K562 (cell line): ENCODE results near the gene STARD8. TPM values are rescaled to one million over a fixed set of nuclear protein-coding genes. Genes with fewer than 3 reads are reported as not detected.

Source experiments
- ATAC-seq: fragments of 200-7000 bp; cut with Tn5 transposase; 3 replicates; pipeline ENCODE4 v1.9.1; 2020; ENCODE audit warnings: moderate library complexity
- BruUV-seq: library from RNA; stranded (reverse); fragments of 400-500 nt; replicated peaks from 2 replicates; lab custom pipeline; 2021; lab: Mats Ljungman, UMichigan
- CTCF ChIA-PET: fragments of 300-600 bp; formaldehyde crosslinking; extraction: SDS; loops from one replicate; lab custom pipeline; 2021; ENCODE audit warnings: low intra/inter-chr PET ratio; lab: Yijun Ruan, JAX
- POLR2A ChIA-PET: fragments of 300-600, 350-650 bp; sonication (Branson Sonifier 250); formaldehyde crosslinking; extraction: SDS; loops from one replicate; lab custom pipeline; 2021; ENCODE audit warnings: antibody characterized with exemption, inconsistent platforms; lab: Yijun Ruan, JAX
- DNase-seq, 4 experiments: peaks; one replicate each; pipeline versions ENCODE4 v3.0.0 to v3.0.0-alpha.2; 2011 to 2018; ENCODE audit warnings: low spot score in 3 of 4, mixed read lengths in 3 of 4; ENCODE audit errors: extremely low read depth in 1 of 4
- FAIRE-seq: peaks from 2 replicates; lab custom pipeline; 2011; peaks lifted over from hg19 to GRCh38; lab: Jason Lieb, UNC
- H2AFZ ChIP-seq: 2 replicates; pipeline ENCODE4 v1.6.0; 2011; ENCODE audit warnings: low read depth, low read length, control low read depth, inconsistent platforms
- H3K27ac ChIP-seq: fragments of 200-600 bp; 3 replicates; pipeline ENCODE4 v1.8.0; 2011; ENCODE audit warnings: low read depth, mild to moderate bottlenecking, control low read depth, inconsistent platforms, low read length, moderate library complexity, mixed read lengths; ENCODE audit errors: extremely low read depth
- H3K27me3 ChIP-seq, 2 experiments: fragments of 300-600 bp in 1 of 2; 2 replicates in 1 of 2; 3 replicates in 1 of 2; pipeline versions ENCODE4 v1.6.0 to v1.8.0; 2011; ENCODE audit warnings: inconsistent platforms in 2 of 2, low read length in 2 of 2, mild to moderate bottlenecking in 1 of 2, mixed read lengths in 1 of 2, moderate library complexity in 1 of 2; ENCODE audit not compliant: control insufficient read depth in 2 of 2, insufficient read depth in 2 of 2
- H3K36me3 ChIP-seq: fragments of 300-600 bp; 3 replicates; pipeline ENCODE4 v1.8.0; 2011; ENCODE audit warnings: mild to moderate bottlenecking, low read length, inconsistent platforms; ENCODE audit not compliant: control insufficient read depth, insufficient read depth
- H3K4me1 ChIP-seq, 2 experiments: fragments of 200-600 bp in 1 of 2; replicated peaks in 1 of 2; 2 replicates in 1 of 2; 3 replicates in 1 of 2; pipeline versions ENCODE4 v1.5.1 to v1.8.0; 2011; ENCODE audit warnings: inconsistent platforms in 2 of 2, low read length in 2 of 2, mild to moderate bottlenecking in 1 of 2, mixed read lengths in 1 of 2, moderate library complexity in 1 of 2; ENCODE audit not compliant: control insufficient read depth in 2 of 2, insufficient read depth in 2 of 2
- H3K4me2 ChIP-seq: 2 replicates; pipeline ENCODE4 v1.6.1; 2011; ENCODE audit warnings: low read length, control low read depth, inconsistent platforms, mixed read lengths; ENCODE audit not compliant: insufficient read depth
- H3K4me3 ChIP-seq: fragments of 200-600 bp; sonication (generic), shearing (Covaris generic); 2 replicates; pipeline ENCODE4 v1.5.1; 2016; ENCODE audit warnings: control low read depth, inconsistent platforms
- H3K79me2 ChIP-seq: fragments of 200-600 bp; 3 replicates; pipeline ENCODE4 v1.8.0; 2011; ENCODE audit warnings: low read length, inconsistent platforms; ENCODE audit not compliant: control insufficient read depth, insufficient read depth
- H3K9ac ChIP-seq, 2 experiments: 2 replicates each; pipeline versions ENCODE4 v1.6.0 to v1.6.1; 2011; ENCODE audit warnings: low read depth in 2 of 2, low read length in 2 of 2, control low read depth in 1 of 2, inconsistent platforms in 1 of 2, mild to moderate bottlenecking in 1 of 2, mixed read lengths in 1 of 2; ENCODE audit not compliant: insufficient read depth in 1 of 2
- H3K9me1 ChIP-seq: one replicate; pipeline ENCODE4 v1.6.0; 2011; ENCODE audit warnings: inconsistent platforms, mild to moderate bottlenecking, low read length, moderate library complexity; ENCODE audit not compliant: control insufficient read depth, insufficient read depth
- H3K9me3 ChIP-seq: replicated peaks from 2 replicates; pipeline ENCODE4 v1.5.1; 2011; ENCODE audit warnings: low read depth, low read length, inconsistent platforms; ENCODE audit not compliant: control insufficient read depth, insufficient read depth
- H4K20me1 ChIP-seq: replicated peaks from 2 replicates; pipeline ENCODE4 v1.6.1; 2011; ENCODE audit warnings: low read length, inconsistent platforms, mixed read lengths; ENCODE audit not compliant: control insufficient read depth, insufficient read depth
- CHD2 ChIP-seq: IDR thresholded peaks from 2 replicates; pipeline ENCODE4 v1.6.1; 2011; ENCODE audit warnings: low read depth, low read length
- KDM2B ChIP-seq: fragments of 250-450 bp; sonication (Bioruptor Pico); IDR thresholded peaks from 2 replicates; pipeline ENCODE4 v1.8.0; 2021; ENCODE audit warnings: mild to moderate bottlenecking, moderate library complexity
- NR2C1 ChIP-seq, 2 experiments: fragments of 450-650 bp; IDR thresholded peaks; 2 replicates each; pipeline ENCODE4 v1.6.1; 2017; ENCODE audit warnings: mild to moderate bottlenecking in 2 of 2, antibody characterized with exemption in 1 of 2, inconsistent platforms in 1 of 2, missing compliant biosample characterization in 1 of 2, missing genetic modification characterization in 1 of 2
- NR4A1 ChIP-seq, 2 experiments: fragments of 250-450 bp in 1 of 2; fragments of 450-650 bp in 1 of 2; sonication (Bioruptor Pico) in 1 of 2; IDR thresholded peaks; 2 replicates each; pipeline versions ENCODE4 v1.4.0 to v1.6.1; 2016 to 2020; ENCODE audit warnings: mild to moderate bottlenecking in 2 of 2, missing compliant biosample characterization in 1 of 2, missing genetic modification characterization in 1 of 2, moderate library complexity in 1 of 2
- SUPT5H ChIP-seq: fragments of 450-650 bp; IDR thresholded peaks from 2 replicates; pipeline ENCODE4 v1.6.1; 2016
- ZNF76 ChIP-seq: fragments of 250-450 bp; sonication (Bioruptor Pico); IDR thresholded peaks from 2 replicates; pipeline ENCODE4 v1.4.0; 2020; ENCODE audit warnings: mild to moderate bottlenecking, moderate library complexity, borderline replicate concordance
- WGBS: fragments of 100-300 bp; shearing (Covaris generic); methylation state at CpG from one replicate; pipeline ENCODE4 v1.1.6; 2016; ENCODE audit warnings: low coverage, mixed read lengths; ENCODE audit not compliant: insufficient coverage; ENCODE audit errors: missing lambda C conversion rate; 5-methylcytosine and 5-hydroxymethylcytosine counted together
- in situ Hi-C: fragments of 300-500 bp; cut with MboI; formaldehyde crosslinking; loops from 4 replicates; pipeline ENCODE4 v1.15.0; 2018; ENCODE audit warnings: inconsistent platforms, mixed read lengths
- intact Hi-C: fragments of 100-400 bp; cut with micrococcal nuclease; formaldehyde crosslinking; loops from 2 replicates; pipeline ENCODE4 v1.14.2; 2022
- polyA plus RNA-seq, 8 experiments: library from polyadenylated mRNA; depleted of rRNA in 4 of 8; stranded (reverse) in 5 of 8; unstranded in 3 of 8; fragments of >200 nt; fragmentation: Nextera tagmentation in 2 of 8; fragmentation: Illumina TruSeq in 1 of 8; extraction: Ambion mirVana in 2 of 8; extraction: Trizol in 1 of 8; gene quantifications; 2 replicates each; pipeline versions ENCODE4 v1.2.1 to v1.2.3, GENCODE V29; 2011 to 2014; ENCODE audit warnings: inconsistent platforms in 1 of 8, missing spikeins in 1 of 8
- total RNA-seq, 7 experiments: library from RNA; depleted of rRNA in 6 of 7; stranded (reverse); fragments of >200 nt in 6 of 7; fragmentation: Illumina TruSeq in 2 of 7; extraction: Trizol in 2 of 7; gene quantifications; 2 replicates each; pipeline versions ENCODE4 v1.2.1 to v1.2.3, GENCODE V29; 2011 to 2021; ENCODE audit warnings: low replicate concordance in 1 of 7
- TF ChIP-seq, protein P1 (sequence below): fragments of 250-450 bp; sonication (Bioruptor Pico); IDR thresholded peaks from 2 replicates; pipeline ENCODE4 v1.5.1; 2021; ENCODE audit warnings: mild to moderate bottlenecking

Gene STARD8
- total and polyA plus RNA-seq, 9 of the 15 experiments (the other 6 are each of a cell fraction or from before 2014, with no cell fraction given) = 1.6 to 35.0 (median 15.9) TPM

DNA sequence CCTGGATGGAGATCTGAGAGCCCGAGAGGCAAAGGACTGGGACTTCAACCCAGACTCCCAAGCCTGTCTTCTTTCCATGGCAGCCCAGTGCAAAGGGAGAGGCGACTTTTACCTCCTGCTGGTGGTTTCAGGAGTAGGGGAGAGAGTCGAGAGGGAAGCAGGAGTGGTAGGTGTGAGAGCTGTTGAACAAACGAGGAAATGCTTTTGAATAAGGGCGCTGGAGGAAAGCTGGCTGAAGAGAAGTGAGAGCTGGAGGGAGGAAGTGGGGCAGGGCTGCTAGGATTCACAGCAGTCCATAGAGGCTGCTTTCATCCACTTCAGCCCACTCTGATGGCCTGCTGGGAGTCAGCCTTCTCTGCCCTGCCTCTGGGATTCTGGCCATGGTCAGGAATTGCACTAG is 99.5 kb downstream of the STARD8 start:
- intact Hi-C loops = no loop called here
- no peak overlapping the region for H3K9ac ChIP-seq
- no peaks in the 10 kb centered on the region for H3K36me3 ChIP-seq
- ChIA-PET POLR2A (no interaction called here), CTCF (no interaction called here)
- H3K27me3 ChIP-seq = no peaks in the 10 kb centered on the region
- in situ Hi-C loops = no loop called here
- ATAC-seq (no peak), FAIRE-seq (no peak)
- H3K27ac ChIP-seq = no peak overlapping the region
- TF ChIP-seq CHD2 (no peak), ZNF76 (no peak), KDM2B (no peak)
- TF ChIP-seq, protein P1, sequence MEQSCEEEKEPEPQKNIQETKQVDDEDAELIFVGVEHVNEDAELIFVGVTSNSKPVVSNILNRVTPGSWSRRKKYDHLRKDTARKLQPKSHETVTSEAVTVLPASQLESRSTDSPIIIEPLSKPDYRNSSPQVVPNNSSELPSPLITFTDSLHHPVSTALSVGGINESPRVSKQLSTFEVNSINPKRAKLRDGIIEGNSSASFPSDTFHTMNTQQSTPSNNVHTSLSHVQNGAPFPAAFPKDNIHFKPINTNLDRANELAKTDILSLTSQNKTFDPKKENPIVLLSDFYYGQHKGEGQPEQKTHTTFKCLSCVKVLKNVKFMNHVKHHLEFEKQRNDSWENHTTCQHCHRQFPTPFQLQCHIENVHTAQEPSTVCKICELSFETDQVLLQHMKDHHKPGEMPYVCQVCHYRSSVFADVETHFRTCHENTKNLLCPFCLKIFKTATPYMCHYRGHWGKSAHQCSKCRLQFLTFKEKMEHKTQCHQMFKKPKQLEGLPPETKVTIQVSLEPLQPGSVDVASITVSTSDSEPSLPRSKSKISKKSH (CRISPR knock-in tag) = no peak
- TF ChIP-seq, all 486 proteins: peak for 0
- no peak overlapping the region for H3K4me2 ChIP-seq
- no peaks in the 10 kb centered on the region; a peak in 2 of 5 replicates for H3K4me1 ChIP-seq
- 7% methylated on average over 2 of the region's 5 CpGs for WGBS
- DNase-seq = no peak
- no peak overlapping the region for H2AFZ ChIP-seq
- BruUV-seq = no TSS peak
- no peaks in the 10 kb centered on the region for H3K9me1 ChIP-seq
- no peaks in the 10 kb centered on the region for H3K79me2 ChIP-seq
- no peak overlapping the region for H3K4me3 ChIP-seq
- H4K20me1 ChIP-seq = no peaks in the 10 kb centered on the region
- no peaks in the 10 kb centered on the region for H3K9me3 ChIP-seq

DNA sequence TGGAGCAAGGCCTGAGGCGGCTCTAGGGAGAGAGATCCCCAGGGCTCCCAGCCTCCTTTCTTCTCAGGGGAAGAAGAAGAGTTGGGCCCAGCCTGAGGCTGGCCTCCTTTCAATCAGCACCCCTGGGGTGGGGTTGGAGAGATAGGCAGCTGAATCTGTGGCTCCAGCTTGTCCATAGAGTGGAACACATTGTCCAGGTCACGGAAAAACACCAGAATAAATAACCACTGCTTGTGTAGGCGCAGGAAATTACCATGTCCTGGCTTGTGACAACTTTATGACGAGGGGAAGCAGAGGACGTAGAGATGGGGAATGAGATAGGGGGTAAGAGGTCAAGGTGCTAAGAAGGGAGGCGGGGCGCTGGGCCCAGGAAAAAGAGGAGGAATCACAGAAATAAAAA is 100.6 kb downstream of the STARD8 start:
- H4K20me1 ChIP-seq = no peaks in the 10 kb centered on the region
- no peaks in the 10 kb centered on the region for H3K36me3 ChIP-seq
- H3K4me2 ChIP-seq = no peak overlapping the region
- H3K79me2 ChIP-seq = no peaks in the 10 kb centered on the region
- no peaks in the 10 kb centered on the region for H3K9me1 ChIP-seq
- BruUV-seq = no TSS peak
- H3K4me1 ChIP-seq = no peaks in the 10 kb centered on the region; a peak in 2 of 5 replicates
- no peak overlapping the region for H3K27ac ChIP-seq
- TF ChIP-seq NR2C1 (IDR thresholded peaks at IDR 0.05) (no peak), NR2C1 (tag; IDR thresholded peaks at IDR 0.05) (0 out of 2 replicates have a peak, but pooled peaks have one; percentile 16), ZNF76 (no peak), SUPT5H (no peak), NR4A1 (CRISPR knock-in tag; IDR thresholded peaks at IDR 0.05) (no peak), NR4A1 (tag; IDR thresholded peaks at IDR 0.05) (no peak)
- TF ChIP-seq, all 486 proteins: peak for 1
- Histone ChIP-seq H2AFZ (no peak overlapping the region), H3K4me3 (no peak overlapping the region), H3K9ac (no peak overlapping the region), H3K27me3 (no peaks in the 10 kb centered on the region), H3K9me3 (no peaks in the 10 kb centered on the region)
- WGBS = 16% methylated on average over 4 of the region's 7 CpGs
- POLR2A ChIA-PET = interaction anchor here (0.6 to 0.7 kb wide), 2 partner anchors 233 to 449 kb away, joined by 3 read pairs; no protein-coding TSS in a partner anchor
- in situ Hi-C loops = no loop called here
- DNase-seq = no peak
- ATAC-seq = no peak
- intact Hi-C loops = no loop called here
- no peak for FAIRE-seq
- CTCF ChIA-PET = no interaction called here
